NCI-H2107 (cell line): ENCODE data around the gene LPP.

ENCODE experiments used
- DNase-seq: peaks from one replicate; lab custom pipeline; 2025; lab: John Stamatoyannopoulos, UW

Gene LPP

GRCh38 chr3:188557235-188557634 is 403.3 kb downstream of the LPP start:
- DNase-seq: no peak

DNA sequence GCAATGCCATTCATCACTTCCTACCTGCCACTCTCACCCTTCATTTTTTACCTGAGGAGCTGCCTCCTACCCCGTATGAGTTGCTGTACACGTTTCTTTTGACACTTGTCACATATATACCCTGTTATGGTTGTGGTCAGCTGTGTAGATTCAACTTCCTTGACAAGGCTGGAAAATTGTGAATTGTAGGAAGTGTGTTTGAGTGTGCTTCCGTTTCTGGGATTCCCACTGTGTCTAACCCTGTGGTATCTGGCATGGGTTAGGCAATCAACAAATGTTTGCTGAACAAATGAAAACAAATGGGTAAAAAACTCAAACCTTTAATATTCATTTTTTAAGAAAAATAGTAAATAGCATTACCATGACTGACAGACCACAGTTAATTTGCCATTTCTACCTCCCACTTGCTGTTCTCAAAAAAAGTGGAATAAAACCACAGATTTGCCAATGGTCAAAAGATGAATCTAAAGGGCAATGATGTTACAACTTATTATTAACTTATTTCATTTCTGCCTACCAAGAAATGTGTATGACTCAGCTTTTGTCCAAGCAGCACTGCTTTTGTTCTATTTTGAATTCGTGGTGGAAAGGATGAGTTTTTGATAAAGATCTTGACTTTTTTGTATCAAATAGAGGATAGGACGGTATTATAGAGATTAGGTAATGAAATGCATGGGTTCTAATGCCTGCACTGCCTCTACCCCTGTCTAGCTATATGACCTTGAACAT is 404.6 kb downstream of the LPP start:
- no peak for DNase-seq

DNA sequence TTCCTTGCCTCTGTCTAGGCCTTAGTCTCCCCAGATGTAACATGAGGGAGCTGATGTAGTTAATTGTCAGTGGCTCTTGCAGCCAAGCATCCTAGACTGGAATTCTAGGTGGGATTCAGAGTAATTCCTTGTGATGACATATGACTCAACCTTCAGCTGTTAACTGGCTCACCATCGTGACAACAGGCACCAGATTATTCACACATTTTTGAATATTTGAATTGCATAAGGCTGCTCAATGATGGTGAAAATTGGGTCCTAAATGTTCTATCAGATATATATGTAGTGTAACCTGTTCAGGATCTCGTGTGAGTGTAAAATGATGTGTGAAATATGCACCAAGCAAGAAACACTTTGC is 405.1 kb downstream of the LPP start:
- DNase-seq: no peak

- DNase-seq: no peak
Observed at GRCh38 chr3:188559856-188560255, 405.9 kb downstream of the LPP start.

DNA sequence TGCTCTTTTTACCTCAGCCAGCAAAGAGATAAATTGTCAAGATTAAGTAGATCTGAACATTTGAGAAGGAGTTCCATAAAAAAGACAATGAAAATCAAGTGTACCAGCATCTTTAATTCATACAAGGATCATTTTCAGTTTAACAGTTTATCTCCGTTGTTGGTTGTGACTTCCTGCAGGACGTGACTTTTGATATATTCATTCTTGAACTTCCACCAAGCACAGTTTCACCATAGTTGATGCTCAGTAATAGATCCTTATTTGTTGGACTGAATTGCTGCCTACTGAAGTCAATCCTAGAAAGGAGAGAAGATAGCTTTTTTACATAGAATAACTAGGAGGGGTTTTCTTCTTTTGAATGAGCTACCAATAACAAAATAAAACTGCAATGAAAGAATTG is 408.2 kb downstream of the LPP start:
- no peak for DNase-seq

DNA sequence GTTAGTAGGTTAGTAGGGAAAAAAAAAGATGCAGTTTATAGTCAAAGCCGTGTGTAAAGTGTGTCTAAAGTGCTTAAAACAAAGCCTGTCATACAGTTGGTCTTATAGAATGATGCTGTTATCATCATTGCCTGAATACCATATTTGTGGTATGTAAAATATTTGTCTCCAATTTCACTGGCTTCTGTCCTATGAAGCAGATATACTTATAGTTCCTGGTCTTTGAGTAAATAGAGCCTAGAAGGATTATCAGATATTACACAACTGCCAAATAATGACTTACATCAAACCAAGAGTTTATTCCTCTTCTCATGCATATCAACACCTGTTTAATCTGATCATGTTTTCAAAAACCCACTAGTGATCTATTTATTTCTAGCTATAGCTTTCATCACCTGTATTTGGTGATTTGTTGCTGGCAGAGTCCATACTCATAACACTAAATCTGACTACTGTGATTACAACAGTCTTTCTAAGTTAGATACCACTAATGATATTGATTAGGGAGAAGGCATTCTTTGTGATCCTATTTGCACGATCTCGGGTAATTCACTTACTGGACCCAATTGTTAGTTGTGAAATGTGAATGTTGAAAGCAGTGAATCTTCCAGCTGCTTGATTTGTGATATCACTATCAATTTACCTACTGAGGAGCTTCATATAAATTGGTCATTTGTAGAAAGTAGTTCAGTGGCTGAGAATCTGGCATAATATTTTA is 413.7 kb downstream of the LPP start:
- no peak for DNase-seq

DNA sequence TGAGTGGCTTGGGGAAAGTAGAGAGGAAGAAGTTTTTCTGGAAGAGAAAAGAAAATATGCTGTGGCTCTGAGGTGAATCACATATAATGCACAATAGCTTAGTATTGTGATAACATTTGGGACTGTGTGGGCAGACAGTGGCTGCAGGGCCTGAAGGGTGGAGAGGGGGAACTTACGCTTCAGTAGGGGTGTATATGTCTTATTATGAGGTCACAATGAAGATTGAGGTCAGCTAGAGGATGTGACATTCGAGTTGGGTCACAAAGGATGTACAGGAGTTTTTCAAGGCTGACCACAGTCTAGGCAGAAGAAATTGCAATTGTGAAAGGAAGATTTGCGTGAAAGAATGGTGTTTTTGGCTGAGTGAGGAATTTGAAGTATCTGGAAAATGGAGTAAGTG is 414.8 kb downstream of the LPP start:
- DNase-seq: no peak

- no peak for DNase-seq
Observed at GRCh38 chr3:188571531-188572095, 417.7 kb downstream of the LPP start.

DNA sequence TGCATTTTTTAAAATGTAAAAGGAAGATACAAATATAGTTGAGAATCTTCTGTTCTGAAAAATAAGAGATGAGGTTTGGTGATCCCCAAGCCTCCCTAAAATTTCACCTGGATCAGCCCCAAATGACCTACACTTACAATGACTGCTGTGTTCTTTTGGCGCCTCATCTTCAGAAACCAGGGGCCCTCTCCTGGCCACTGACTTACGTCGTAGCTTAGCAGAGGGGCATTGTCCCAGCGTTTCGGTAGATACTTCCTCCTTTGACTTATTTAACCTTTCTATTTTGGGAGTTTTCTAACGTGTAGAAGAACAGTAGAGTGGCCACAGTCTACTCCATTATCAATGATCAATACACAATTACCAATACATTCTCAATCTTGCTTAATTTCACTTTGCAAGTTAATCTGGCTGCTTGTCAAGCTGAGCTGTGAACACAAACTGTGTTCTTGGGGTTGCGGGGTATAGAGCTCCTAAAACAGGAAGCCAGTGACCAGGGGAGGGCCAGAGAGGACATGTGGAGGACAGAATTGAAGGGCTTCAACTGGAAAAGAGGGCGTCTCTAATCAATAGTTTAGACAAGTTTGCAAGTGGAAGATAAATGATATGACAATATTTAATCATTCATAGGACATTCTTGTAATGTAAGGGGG is 419.5 kb downstream of the LPP start:
- no peak for DNase-seq

GRCh38 chr3:188573956-188574355 is 420.0 kb downstream of the LPP start:
- DNase-seq: no peak

DNA sequence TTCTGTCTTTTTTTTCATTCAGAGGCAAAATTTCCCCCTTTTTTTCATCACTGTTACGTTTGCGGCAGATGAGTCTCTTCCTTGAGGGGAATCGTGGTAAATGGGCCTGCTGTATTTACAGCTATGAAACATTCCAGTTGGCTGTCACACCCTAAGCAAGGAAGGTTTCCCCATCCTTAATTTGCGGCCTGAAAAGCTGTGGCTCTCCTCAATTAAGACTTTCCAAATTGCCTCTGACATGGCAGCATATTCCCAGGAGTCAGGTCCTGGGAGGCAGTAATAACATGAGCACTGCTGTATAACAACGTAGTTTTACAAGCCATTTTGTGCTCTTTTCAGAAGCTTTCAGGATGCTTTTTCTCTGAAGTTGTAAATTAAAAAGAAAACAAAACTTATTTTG is 420.9 kb downstream of the LPP start:
- no peak for DNase-seq

DNA sequence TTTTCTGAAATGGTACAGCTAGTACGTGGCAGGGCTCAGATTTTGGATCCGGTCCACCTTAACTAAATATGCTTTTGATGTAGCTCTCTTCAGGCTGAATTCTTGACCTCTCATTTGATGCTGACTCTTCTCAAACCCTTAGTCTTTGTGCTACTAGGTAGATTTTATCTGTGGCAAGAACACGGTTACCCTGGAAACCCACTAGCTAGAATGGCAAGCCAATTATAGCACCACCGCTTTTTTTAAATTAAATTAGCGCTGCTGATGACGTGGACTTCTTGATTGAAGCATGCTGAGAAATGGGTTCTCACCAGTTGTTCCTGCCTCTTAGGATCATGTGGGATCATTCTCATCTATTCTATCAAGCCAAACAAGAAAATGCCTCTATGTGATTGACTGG is 421.5 kb downstream of the LPP start:
- DNase-seq: no peak

- DNase-seq: no peak
Observed at GRCh38 chr3:188577539-188577938, 423.6 kb downstream of the LPP start.

GRCh38 chr3:188578576-188579363 is 424.8 kb downstream of the LPP start:
- no peak for DNase-seq

GRCh38 chr3:188580223-188580622 is 426.3 kb downstream of the LPP start:
- DNase-seq: no peak

DNA sequence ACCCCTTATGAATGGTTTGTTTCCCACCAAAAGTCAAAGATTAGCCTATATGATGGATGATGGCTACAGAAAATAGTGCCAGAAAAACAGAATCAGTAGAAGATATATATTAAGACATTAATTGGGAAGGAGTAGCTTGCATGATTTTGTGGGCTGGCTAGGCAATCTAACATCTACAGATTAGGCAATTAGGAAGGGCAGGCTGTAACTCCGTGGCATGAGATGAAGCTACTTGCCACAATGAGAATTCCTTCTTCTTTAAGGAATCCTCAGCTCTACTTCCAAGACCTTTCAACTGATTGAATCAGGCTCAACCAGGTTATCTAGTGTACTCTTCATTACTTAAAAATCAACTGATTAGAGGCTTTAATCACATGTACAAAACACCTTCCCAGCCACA is 426.7 kb downstream of the LPP start:
- DNase-seq: no peak

DNA sequence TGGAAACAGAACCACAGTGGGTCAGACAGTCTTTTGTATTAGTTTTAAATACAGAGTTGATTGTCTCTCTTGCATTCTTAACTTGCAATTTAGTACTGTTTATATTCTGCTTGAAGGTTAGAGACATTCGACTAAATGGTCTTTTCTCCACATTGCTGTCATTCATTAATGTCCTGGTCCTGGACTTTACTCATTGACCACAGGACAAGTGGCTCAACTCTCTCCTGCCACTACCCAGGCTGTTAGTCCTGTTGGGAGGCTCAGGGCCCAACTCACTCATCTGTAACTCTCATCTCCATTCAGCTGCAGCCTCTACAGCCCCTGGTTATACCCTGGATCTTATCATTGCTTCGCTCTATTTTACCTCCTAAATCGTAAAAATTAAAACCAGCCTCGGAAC is 427.4 kb downstream of the LPP start:
- DNase-seq: no peak

DNA sequence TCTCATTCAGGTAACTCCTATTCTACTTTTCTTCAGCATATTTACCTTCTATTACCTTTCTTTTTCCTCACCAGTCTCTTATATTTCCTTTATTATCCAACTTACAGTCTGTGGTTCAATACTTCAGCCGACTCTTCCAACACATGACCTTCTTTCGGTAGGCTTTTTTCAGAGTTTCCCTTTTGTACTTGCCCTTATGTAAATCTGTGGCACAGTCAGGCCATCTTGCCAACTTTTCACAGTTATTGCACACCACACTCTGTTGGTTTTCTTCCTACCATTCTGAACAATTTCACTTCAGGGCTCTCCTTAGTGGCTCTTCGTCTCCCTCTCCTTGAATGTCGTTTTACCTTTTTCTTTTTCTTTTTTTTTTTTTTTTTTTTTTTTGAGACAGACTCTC is 427.8 kb downstream of the LPP start:
- DNase-seq: no peak

- DNase-seq: no peak
Observed at GRCh38 chr3:188583341-188584161, 429.6 kb downstream of the LPP start.

- no peak for DNase-seq
Observed at GRCh38 chr3:188584162-188584529, 430.2 kb downstream of the LPP start.

DNA sequence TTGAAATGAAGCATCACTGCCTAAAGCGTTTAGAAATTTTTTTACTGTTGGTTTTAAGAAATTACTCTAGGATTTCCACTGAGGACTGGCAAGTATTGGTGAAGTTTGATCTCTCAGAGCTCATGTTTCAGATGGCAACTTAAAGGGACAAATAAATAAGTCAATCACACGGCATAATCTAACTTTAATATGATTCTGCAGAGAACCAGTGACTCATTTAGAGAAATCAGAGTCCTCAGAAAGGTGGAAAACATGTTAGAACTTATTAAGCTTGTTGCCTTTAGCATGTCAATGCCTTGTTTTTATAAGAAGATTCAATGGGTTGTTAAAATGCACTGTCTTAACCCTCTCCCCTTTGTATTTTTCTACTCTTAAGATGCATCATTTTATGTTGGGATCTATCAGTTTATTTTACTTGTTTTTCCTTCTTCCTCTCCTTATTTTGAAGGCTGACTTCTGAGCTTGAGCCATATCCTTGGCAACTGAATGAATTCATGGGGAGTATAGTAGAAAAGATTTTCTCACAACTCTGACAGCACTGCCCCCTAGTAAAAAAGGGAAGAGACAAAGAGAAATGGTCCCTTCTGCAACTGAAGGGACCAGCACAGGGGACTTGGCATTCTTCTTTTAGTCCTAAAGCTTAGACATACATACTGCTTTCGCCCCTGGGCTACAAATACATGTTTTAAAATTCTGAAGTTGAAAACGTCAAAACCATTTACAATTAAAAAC is 431.2 kb downstream of the LPP start:
- no peak for DNase-seq
